Measurements from ENCODE around the gene MEGF8.
A peak's percentile ranks its signal among the peaks of the same experiment; 100 is the strongest.

The MEGF8 gene

DNA sequence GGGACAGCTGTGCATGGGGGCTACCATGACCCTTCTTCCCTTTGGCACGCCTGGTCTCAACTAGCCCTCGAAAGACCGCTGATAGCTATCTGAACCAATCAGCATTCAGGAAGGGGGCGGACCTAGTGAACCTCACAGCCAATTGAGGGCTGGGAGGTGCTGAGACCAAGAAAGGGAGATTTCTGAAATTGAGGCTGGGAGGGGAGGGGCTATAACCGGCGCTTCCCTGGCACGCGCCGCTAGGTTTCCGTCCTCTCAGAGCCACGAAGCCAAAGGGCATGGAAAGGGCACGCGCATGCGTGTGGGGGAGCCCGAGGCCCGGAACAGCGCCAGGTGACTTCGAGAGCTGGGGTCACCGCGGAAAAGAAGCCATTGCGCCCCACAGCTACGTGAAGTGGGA, 18.8 kb upstream of the MEGF8 start:
- no peak for DNase-seq (ENCODE audit: low spot score)

DNA sequence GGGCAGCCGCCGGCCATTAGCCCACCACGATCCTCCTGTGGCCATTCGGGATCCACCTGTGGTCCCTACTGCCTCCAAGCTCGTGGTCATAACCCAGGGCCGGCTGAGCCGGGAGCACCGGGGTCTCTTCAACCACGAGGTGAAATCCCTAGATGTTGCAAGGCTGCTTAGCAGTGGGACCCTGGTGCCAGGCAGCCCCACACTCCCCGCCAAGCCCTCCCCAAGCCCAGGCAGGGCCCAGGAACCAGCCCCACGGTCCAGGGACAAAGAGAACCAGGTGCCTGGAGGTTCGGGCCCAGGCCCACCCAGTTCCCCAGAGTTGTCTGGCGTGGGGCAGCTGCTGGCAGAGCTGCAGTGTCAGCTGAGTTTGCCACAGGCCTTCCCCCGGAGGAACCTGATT, 15.7 kb upstream of the MEGF8 start:
- DNase-seq (ENCODE audit: low spot score) = no peak

DNA sequence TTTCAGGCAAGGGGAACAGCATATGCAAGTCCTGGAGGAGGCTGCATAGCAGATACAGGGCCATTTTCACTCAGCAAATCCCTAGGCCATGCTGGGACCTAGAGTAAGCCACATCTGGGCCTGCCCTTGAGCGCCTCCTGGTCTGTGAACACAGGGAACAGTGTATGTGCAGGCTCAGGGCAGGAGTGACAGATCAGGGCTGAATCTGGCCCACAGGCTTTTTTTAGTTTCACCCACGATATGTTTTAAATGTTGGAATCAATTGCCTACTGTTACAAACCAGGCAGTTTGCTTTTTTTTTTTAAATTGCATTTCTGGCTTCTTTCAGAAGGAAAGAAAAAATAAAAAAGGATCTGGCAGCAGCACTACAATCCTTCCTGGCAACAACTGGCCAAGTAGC, 13.8 kb upstream of the MEGF8 start:
- no peak for DNase-seq (ENCODE audit: low spot score)

GRCh38 chr19:42312370-42312769, 13.1 kb upstream of the MEGF8 start:
- DNase-seq (ENCODE audit: low spot score) = no peak

DNA sequence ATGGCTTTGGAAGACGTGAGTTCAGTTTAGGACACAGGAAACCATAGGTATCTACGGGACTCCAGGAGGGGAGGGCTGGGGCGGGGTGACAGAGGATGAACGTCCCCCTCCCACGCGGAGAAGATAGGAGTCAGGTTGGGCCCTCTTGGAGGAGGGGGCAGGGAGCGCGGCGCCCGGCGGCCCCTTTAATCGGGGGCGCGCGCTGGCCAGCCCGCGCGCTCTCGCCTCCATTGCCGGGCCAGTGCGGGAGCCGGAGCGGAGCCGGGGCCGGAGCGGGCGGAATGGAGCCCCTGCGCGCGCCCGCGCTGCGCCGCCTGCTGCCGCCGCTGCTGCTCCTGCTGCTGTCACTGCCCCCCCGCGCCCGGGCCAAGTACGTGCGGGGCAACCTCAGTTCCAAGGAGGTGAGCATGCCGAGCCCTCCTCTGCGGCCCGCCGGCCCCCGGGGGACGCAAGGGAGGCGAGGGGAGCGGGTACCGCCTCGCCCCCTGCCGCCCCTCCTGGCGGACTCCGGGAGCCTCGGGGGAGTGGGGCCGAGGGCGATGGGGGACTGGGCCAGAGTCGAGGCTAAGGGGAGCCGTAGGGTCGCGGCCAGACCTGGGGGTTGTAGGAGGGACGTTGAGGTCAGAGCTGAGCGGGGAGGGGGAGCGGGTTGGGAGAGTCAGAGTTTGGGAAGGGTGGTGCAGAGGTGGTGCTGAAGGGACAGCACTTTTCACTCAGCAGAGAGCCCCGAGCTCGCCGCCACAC, 12.2 kb upstream of the MEGF8 start, which contains the start of gene TMEM145:
Gene TMEM145, plus strand, starts transcription at position 214 of the 744 bp plus-strand sequence. Its CDS starts 68 bp downstream, at position 282.
- DNase-seq (ENCODE audit: low spot score) = no peak

DNA sequence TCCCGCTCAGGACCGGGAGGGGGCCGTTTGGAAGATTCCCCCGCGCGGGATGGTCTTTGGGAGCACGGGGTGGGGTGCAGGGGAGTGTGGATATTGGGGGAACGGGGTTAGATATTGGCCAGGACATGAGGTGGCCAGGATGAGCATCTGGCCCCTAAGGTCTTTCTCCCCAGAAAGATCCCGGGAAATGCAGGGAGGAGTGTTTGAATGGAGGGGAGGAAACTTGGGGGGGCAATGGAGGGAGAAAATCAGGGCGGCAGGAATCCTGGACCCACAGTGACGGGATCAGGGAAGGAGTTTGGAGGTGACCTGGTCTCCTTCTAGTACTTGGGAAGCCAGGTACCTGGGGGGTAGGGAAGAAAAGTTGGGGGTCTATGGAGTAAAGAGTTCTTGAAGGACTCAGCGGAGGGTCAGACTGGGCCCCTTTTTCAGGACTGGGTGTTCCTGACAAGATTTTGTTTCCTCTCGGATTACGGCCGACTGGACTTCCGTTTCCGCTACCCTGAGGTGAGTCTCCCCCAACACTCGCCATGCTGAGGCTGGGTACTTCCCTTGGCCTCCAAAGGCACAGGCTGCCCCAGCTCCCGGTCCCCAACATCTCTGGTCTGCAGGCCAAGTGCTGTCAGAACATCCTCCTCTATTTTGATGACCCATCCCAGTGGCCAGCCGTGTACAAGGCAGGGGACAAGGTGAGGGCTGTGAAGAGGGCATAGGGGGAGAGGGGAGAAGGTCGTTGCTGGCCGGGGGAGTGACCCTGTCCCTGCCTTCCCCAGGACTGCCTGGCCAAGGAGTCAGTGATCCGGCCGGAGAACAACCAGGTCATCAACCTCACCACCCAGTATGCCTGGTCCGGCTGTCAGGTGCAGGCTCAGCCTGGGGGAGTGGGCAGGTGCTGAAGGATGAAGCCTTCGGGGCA, 11.3 kb upstream of the MEGF8 start:
- DNase-seq (ENCODE audit: low spot score) = no peak

GRCh38 chr19:42315024-42315423, 10.4 kb upstream of the MEGF8 start:
- DNase-seq (ENCODE audit: low spot score) = no peak

DNA sequence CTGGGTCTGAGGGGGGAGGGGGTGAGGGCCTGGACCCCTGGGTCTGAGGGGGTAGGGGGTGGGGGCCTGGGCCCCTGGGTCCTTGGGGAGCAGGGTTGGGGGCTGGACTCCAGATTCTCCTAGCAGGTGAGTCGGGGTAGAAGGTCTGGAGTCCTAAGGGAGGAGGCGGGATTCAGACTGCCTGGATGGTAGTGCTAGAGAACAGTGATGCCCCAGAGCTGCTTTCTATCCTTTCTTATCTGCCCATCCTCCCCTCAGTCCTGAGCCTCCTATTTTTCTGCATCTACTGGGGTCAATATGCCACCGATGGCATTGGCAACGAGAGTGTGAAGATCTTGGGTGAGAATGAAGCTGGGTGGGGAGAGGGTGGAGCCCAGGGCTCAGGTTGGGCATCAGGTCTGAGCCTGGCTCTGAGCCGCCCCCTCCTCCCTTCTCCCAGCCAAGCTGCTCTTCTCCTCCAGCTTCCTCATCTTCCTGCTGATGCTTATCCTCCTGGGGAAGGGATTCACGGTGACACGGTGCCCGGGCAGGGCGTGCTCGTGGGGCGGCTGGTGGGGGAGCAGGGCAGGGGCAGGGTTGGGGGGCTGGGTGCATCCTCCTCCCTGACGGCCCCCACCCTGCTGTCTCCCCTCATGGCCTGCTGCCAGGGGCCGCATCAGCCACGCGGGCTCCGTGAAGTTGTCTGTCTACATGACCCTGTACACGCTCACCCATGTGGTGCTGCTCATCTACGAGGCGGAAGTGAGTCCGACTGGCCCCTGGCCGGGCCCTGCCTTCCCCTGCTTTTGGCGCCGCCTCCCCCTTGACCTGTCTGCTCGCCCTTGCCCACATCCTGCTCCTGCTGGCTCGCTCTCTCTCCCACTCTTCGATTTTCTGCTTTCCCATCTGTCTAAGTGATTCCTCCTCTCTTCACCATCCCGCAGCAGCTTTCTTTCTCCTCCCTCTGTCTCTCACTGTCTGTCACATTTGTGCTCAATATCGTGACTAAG, 8.9 kb upstream of the MEGF8 start:
- no peak for DNase-seq (ENCODE audit: low spot score)

- no peak for DNase-seq (ENCODE audit: low spot score)
Measured at GRCh38 chr19:42317535-42317934, 7.9 kb upstream of the MEGF8 start.

- DNase-seq (ENCODE audit: low spot score) = peak; percentile 46
Measured at GRCh38 chr19:42322305-42322704, 3.1 kb upstream of the MEGF8 start.

DNA sequence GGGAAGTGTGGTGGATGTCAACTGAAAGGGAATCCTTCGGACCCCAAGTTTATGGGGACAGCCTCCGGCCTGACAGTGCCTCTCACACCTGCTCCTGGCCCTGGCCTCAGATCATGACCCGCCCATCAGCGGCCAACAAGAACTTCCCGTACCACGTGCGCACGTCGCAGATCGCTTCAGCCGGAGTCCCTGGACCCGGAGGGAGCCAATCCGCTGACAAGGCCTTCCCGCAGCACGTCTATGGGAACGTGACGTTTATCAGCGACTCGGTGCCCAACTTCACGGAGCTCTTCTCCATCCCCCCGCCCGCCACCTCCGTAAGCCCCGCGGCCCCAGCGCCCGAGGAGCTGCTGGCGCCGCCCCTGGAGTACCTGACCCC, 2.0 kb upstream of the MEGF8 start:
- no peak for DNase-seq (ENCODE audit: low spot score)

GRCh38 chr19:42323852-42324654, 1.4 kb upstream of the MEGF8 start:
- no peak for DNase-seq (ENCODE audit: low spot score)

- DNase-seq (ENCODE audit: low spot score) = no peak
Measured at GRCh38 chr19:42324655-42325307, 654 bp upstream of the MEGF8 start.

DNA sequence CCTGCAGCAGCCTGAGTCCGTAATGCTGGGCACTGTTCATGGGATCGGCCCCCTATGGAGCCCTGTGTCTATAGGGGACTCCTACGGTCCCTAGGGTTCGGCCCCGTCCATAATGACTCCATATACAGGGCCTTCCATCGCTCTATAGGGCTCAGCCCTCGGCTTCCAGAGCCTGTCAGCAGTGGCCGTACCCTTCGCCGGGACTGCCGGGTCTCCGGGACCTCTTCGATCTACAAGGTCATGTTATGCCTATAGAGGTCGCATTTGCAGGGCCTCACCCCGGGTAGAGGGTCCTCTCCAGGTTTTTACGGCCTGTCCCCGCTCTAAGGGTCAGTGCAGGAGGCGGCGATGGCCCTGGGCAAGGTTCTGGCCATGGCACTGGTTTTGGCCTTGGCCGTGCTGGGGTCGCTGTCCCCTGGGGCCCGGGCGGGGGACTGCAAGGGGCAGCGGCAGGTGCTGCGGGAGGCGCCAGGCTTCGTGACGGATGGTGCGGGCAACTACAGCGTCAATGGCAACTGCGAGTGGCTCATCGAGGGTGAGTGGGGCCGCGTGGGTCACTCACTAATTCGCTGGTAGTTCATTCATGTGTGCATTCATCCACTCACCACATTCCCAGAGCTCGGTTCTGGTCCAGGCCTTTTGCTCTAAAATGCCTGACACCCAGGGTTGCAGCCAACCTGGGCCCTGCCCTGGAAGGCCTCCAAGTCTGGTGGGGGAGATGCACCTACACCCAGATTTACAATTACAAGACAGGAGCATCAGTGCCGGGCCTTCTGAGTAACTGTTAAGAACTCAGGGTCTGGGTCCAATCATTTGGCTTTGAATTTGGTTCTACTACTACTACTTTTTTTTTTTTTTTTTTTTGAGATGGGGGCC, 699 bp downstream of the MEGF8 start:
- no peak for DNase-seq (ENCODE audit: low spot score)

DNA sequence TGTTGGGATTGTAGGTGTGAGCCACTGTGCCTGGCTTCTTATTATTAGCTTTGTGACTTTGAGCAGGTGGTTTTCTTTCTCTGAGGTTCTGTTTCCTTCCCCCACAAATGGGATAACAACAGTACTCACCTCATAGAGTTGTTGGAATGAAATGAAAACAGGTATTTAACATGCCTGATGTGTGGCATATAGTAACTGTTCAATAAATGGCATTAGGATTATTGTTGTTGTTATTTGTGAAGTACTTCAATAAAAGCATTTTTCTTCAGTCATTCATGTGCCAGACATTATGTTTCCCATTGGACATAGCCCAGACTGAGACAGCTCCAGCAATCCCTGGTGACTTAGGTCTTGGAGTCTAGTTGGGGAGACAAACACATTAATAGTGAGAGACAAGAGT, 1.5 kb downstream of the MEGF8 start:
- no peak for DNase-seq (ENCODE audit: low spot score)

- no peak for DNase-seq (ENCODE audit: low spot score)
Measured at GRCh38 chr19:42327381-42327780, 1.9 kb downstream of the MEGF8 start.

DNA sequence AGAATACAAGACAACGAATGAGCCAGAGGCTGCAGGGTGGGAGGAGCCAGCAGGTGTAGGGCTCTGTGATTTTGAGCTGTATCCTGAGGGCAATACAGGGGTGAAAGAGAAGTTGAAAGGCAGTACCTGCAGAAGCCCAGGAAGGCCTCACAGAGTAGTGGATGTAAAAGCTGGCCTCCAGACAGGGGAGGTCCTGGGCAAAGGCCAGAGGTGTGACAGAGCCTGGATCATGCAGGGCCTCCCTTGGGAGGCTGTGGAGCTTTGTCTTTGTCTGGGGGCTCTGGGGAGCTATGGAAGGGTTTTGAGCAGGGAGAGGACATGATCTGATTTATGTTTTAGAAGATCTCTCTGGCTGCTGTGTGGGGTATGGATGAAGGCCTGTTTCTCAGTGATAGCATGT, 2.7 kb downstream of the MEGF8 start:
- no peak for DNase-seq (ENCODE audit: low spot score)

- DNase-seq (ENCODE audit: low spot score) = no peak
Measured at GRCh38 chr19:42328854-42329253, 3.4 kb downstream of the MEGF8 start.

DNA sequence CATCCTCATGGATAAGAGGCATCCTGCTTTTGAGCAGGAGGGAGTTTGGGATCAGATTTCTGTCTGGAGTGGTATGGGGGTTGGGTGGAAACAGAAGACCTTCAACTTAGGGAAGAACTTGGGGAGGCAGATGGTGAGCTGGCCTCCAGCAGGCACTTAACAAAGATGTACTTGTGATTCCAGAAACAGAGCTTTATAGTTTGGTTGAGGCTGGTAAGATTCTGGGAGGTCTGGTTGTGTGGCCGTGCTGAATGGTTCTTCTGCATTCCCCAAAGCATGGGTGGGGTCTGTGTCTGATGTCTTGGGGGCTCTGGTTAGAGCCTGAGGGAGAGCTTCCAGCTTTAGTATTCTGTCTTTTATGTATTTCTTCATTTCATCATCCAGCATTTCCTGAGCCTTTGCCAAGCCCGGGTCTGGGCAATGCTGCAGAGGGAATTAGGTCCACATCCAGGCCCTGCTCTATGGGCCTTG, 4.8 kb downstream of the MEGF8 start:
- no peak for DNase-seq (ENCODE audit: low spot score)

Data from putamen (tissue), 1 donor.